HG02610 (cell line): ENCODE data around the gene UCP3.
"Not testable (repeated sequence)": the region's sequence is repeated elsewhere in the genome, so short reads cannot be mapped to it uniquely, and the experiment has no call there.

Source experiments
- ATAC-seq: cut with Tn5 transposase; IDR thresholded peaks from one replicate; pipeline ENCODE4 v1.9.1; 2021; ENCODE audit warnings: mild to moderate bottlenecking, moderate library complexity; ENCODE audit not compliant: unreplicated experiment

Gene UCP3

DNA sequence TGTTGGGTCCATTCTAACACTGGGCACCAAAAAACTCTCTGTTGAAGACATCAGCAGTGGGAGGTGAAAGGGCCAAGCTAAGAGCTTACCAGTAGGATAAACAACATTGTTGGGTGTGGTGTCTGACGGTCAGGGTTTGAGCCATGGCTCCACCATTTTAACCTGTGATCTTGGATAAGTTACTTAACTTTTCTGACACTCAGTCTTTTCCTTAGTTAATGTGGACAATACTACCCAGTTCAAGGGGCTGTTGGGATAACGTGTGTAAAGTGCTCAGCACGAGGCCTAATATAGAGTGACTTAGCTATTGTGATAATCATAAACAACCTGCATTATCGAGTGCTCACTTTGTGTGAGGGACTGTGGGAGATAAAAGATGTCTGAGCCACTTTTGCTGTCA, 6.1 kb downstream of the UCP3 start:
- no peak for ATAC-seq

DNA sequence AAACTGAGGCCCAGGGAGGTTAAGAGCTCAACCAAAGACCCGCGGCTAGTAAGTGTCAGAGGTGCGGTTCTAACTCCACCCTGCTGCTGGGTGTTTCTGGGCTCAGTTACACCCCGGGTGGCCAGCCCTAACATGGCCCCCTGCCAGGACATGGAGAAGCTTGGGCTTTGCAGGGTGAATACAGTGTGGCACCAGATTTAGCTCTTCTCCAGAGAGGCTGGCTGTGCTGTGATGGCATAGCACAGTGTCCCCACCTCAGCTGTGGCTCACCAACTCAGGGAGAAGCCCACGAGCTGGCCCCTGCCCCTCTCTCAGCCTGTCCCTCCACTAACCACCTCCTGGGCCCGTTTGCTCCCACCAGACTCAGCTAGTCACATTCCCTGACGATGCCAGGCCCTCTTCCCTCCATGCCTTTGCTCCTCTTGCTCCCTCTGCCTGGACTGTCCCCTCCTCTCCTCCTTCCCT, 7.0 kb downstream of the UCP3 start:
- ATAC-seq, result no peak

DNA sequence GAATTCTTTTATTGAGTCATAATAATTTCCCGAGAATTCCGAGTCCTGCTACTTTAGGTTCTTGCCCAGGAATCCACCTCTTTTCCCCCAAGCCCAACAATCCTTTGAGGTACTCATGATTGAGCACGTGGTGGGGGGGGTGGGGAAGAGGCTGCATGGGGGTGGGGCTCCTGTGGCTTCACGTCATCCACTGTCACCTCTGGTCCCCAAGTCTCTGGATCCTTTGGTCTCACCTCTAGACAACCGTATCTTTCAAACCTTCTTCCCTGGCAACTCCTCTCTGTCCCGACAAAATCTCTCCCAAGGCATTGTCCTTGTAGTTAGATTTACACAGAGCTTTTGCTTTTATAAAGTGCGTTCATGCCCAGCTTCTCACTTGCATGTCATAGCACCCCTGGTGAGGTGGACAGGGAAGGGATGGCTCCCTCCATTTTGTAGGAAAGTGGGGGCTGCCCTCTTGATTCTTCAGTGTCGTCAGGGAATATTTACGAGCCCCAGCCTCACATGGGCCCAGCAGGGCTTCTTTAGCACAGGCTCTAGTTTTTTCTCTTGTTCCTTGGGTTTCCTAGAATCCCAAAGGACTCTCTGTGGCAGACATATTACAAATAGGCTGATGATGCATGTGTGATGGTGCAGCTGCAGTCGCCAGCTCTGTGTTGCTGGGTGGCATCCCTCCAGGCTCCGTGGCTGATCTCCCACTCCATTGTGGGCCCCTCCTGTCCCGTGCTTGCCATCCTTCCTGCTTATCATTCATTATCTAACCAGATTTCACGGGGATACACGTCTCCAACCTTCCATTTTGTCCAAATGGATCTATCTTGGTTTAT, 8.4 kb downstream of the UCP3 start:
- ATAC-seq, result no peak

DNA sequence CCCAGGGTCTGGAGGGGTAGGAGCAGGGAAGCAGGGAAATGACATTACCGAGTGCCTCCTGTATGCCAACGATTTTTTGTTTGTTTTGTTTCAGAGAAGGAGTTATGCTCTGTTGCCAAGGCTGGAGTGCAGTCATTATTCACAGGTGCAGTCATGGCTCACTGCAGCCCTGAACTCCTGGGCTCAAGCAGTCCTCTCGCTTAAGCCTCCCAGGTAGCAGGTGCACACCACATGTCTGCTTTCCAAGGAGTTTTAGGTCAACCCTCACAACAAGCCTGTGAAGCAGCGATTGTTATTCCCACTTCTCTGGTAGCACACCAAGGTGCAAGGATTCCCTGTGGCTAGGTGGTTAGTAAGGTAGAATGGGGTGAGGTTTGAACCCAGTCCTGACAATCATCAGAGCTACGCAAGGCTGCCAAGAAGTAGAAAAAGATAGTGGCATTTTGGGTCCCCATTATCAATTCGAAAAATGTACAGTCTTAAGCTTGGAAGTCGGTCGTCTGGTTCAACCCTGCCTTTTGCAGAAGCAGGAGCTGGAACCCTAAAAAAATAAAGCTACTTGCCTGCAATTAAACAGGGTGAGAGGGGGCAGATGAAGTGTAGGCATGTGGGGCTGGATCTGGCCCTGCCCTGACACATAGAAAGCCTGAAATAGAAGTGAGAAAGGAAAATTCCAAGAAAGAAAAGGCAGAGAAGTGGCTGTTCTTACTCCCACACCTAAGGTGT, 9.1 kb downstream of the UCP3 start:
- no peak for ATAC-seq

DNA sequence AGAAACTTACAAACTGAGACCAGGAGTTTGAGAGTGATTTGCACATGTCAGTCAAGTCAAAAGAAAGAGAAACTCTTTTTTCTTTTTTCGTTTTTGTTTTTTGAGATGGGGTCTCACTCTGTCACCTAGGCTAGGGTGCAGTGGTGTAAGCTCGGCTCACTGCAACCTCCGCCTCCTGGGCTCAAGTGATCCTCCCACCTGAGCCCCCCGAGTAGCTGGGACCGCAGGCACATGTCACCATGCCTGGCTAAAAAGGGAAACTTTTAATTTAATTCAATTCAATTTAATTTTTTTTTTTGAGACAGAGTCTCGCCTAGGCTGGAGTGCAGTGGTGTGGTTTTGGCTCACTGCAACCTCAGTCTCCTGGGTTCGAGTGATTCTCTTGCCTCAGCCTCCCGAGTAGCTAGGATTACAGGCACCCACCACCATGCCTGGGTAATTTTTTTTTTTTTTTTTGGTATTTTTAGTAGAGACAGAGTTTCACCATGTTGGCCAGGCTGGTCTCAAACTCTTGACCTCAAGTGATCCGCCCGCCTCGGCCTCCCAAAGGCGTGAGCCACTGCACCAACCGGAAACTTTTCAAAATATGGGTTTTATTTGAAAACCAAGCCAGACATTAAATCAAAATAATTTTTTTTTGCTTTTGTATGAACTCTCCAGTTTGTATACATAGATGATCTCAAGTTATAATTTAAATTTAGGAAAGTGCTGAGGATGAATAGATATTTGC, 9.9 kb downstream of the UCP3 start:
- ATAC-seq, result no peak

DNA sequence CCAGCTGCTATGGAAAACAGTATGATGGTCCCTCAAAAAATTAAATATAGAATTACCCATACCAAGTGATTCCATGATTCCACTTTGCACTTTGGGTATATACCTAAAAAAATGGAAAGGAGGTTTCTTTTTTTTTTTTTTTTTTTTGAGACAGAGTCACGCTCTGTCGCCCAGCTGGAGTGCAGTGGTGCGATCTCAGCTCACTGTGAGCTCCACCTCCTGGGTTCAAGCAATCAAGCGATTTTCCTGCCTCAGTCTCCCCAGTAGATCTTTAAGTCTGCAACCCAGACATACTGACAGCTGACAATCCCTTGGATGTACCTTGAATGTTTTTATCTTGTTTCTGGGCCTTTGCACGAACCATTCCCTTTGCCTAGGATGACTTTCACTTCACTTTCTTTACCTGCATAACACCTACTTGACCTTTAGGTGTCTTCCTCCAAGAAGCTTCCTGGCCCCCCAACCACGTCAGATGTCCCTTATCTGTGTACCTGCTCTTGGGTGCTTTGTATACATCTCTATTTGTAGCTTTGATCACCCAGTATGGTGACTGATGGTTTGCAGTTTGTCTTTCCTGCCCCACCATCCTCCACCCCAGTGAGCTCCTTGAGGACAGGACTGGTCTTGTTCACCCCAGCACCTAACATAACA, 11.6 kb downstream of the UCP3 start:
- no peak for ATAC-seq

DNA sequence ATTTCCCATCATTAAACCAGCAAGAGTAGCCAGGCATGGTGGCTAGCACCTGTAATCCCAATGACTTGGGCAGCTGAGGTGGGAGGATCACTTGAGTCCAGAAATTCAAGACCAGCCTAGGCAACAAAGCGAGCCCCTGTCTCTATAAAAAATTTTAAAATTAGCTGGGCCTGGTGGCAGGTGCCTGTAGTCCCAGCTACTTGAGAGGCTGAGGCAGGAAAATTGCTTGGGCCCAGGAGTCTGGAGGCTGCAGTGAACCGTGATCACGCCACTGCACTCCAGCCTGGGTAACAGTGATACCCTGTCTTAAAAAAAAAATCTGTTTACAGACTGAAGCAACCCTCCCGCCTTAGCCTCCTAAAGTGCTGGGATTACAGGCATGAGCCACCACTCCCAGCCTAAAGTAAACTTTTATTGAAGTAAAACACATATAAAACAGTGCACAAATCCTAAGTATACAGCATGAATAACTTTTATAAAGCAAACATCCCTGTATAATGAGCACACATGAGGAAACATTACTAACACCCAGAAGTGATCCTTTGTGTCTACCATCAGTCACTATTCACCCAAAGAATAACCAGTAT, 12.6 kb downstream of the UCP3 start:
- ATAC-seq, result no peak

DNA sequence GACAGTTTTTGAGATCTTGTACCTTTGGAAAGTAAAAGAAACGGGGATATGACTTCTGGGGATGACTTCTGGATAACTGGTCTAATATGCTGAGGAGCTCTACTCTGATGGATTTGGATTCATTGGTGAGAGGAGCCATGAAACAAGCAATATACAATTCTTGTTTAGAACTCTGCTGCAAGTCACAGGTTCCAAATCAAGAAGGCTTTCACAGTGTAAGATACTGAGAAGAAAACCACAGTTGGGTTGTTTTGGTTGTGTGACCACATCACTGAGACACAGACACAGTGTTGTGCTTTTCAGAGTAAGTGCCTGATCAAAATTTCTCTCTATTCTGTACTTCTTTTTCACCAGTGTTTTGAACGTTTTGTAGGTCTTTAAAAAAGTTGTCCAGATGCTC, 13.2 kb downstream of the UCP3 start:
- ATAC-seq, result peak; percentile 28

DNA sequence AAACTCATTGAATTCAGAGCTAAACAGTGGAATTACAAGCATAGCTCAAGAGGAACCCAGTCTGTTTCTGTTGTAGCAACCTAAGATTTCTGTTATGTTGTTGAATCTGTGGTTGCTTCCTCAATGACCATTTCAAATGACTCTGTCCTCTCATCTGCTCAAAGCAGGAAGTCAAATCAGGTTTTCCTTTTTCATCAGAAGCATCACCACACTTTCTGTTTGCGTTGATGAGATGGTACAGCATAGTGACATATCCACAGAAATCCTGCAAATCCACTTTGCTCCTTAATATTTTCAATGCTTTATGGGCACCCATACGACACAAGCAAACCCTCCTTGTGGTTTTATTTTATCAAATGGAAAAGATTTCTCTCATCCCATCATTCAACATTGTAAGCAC, 13.6 kb downstream of the UCP3 start:
- peak; percentile 45 for ATAC-seq

DNA sequence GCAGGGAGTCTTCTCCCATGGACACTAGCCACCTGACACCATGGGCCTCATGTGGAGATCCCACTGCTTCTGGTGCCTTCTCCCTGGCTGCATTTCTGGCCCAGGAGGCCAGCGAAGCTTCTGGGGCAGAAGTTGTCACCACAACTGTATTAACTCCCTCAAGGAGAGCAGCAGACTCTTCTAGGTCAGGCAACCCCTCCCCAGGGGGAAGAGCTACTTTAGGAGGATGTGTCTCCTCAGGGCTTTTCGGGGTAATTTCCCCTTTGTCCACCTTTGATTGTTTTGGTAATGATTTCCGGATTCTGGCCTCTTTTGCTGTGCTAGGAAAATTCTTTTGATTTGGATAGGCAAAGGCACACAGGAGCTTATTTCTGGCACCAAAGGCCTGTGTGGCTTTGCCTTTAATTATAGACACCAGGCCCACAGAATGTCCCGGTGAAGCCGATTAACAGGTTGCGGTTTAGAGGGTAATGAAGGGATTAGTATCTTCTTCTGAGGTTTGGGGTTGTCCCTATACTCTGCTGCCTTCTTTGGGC, 17.3 kb downstream of the UCP3 start:
- peak; percentile 53 for ATAC-seq

DNA sequence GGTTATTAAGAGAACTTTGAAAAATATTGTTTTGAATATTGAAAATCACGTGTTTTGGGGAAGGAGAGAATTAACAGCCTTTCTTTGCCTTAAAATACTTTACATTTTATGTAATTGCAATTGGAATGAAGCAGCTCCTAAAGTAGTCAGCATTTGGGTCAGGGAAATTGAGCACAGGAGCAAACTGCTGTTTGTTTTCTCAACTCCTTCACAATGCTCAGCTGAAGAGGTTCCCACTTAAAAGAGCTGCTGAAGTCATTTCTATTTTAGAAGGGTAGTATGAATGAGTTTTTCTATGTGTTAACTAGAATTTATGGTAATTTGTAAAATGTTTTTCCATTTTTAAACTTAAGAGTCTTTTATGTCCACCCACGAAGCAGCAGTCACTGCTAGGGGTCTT, 18.2 kb downstream of the UCP3 start:
- no peak for ATAC-seq

DNA sequence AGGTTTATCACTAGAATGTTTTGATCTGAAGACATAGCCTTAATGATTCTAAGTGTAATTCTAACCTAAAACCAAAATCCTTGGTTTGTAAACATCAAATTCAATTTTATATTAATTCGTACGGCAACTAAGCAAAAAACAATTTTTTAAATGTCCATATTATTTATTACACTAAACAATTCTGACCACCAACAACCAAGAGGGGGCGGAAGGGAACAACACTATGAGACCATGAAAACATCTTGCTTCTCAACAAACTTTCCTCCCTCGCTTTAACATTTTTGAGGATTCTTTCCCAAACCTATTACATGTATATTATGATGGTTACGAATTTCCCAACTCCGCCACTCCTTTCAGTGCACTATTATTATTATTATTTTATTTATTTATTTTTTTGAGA, 19.7 kb downstream of the UCP3 start:
- ATAC-seq, result no peak

DNA sequence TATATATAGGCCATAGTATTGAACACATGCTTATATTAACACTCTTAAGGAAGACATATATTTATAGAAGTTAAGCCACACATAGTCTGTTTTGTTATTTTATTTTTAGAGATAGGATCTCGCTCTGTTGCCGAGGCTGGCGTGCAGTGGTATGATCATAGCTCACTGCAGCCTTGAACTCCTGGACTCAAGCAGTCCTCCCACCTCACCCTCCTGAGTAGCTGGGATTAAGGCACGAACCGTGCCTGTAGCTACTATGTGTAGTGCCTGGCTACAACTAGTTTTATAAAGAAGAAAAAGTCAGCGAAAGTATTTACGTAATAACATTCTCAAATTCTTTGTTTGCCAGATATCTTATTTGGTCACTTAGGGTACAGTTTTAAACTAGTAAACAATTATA, 20.7 kb downstream of the UCP3 start:
- no peak for ATAC-seq

DNA sequence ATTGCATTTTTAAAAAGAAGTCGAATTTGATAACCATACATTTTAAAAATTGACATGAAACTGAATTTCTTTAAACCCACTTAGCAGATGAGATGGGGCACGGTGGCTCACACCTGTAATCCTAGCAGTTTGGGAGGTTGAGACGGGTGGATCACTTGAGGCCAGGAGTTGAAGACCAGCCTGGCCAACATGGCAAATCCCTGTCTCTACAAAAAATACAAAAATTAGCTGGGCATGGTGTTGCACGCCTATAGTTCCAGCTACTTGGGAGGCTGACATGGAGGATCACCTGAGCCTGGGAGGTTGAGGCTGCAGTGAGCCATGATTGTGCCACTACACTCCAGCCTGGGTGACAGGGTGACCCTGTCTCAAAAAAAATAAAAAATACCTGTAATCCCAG, 23.2 kb downstream of the UCP3 start:
- ATAC-seq, result not testable (repeated sequence)

DNA sequence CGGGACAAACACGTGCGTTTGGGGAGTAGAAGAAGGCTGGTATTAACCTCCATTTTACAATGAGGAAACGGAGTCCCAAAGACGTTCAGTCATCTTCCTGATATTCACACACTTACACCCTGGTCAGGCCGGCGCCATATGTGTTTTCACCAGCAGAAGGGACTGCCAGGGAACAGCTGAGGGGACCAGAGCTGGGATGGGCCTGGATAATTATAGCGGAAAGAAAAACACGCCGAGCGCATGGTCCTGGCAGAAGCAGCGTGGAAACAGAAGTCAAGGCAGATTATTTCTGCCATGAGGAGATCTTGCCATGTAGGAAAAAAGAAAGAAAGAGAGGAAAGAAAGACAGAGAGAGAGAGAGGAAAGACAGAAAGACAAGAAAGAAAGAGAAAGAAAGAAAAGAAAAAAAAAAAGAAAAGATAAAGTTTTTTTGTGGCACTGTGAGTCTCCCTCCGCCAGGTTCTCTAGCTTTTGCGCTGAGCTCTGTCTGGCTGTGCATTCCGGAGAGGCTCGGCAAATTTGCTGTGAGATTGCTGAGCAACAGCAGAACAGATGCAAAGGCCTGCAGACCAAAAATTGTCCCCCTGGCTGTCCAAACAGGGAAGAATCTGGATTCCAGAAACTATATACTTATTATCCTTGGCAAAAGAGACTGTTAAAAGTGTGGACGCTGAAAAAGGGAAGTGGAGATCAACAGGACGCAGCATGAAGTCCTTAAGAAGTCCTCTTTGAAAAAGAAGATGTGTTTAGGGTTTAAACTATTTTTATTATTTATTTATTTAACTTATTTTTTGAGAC, 24.9 kb downstream of the UCP3 start:
- no peak for ATAC-seq

DNA sequence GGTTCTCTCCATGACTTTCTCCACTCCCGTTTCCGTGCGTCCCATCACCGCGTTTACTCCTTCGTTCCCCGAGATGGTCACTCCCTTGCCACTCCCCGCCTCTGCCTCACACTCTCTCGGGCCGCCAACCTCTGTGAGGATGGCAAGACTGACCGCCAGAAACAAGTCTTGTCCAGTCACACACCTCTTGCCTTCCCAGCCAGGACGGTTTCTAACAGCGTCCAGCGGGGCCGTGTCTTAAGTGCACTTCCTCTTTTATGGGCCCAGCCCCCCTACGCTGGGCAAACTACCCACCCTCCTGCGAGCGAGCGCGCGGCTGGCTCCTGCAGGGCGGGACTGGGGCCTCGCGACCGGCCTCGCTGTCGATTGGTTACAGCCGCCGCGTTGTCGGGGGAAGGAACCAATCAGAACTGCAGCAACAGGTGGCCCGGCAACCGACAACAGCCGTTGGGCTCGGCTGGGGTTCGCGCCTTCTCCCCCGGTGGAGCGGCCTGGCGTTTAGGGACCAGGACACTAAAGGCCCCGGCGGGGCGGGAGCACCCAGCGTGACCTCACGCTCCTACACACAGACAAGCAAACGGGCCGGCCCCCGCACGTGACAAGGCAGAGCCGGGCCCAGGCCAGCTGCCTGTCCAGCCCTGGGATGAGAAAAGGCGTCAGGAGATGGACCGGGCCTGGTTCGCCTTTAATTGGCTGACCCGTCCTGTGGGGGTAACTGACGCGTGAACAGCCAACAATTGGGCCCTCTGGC, 25.7 kb downstream of the UCP3 start:
- peak; percentile 72 for ATAC-seq

DNA sequence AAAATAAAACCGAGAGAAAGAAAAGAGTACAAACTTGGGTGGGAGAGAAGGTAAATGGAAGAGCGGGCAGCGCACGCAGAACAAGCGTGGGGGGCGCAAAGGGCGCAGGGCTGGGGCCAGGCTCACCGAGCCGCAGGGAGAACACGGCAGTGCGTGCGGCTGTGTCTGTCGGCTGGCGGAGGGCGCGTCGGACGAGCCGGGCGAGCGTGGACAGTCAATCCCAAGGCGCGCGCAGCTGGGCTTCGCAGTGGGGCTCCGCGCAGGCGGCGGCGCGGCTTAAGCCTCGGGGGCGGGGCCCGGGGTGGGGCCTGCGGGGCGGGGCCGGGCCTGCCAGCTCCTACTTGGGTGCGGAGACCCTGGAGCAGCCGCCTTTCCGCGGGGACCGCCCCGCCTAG, 26.3 kb downstream of the UCP3 start, which contains the start of gene UCP2:
TSS of gene UCP2 (minus strand) at position 249 of the 395 bp plus-strand sequence. CDS start 4,465 bp downstream, outside the sequence.
- peak; percentile 40 for ATAC-seq

DNA sequence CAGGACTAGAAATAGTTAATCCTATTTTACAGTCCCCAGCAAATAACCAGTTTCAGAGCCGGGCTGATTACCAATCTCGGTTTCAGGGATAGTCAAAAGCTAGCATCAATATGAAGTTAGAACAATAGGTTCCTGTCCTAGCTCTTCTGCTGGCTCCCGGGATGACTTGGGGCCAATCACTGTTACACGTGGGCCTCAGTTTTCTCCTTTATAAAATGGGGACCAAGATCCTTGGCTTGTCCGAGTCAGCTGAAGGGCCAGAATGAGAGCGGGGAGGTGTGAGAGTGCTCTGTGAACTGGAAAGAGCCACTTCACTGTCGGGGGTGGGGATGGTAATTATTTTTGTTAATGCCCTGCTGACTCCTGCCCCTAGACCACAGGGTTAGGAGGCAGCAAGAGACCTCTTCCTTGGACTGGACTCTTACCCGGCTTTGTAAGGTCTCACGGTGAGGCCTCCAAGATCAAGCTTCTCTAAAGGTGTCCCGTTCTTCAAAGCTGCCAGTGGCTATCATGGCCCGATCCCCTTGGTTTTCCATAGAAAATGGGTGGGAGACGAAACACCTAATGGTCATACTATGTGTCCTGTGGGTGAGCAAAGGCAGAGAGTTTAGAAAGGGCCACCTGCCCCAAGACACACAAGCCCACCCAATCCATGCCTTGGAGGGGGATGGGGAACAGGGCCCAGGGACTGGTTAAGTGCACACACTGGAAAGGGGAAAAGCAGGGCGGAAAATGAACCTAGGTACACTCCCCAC, 27.7 kb downstream of the UCP3 start:
- no peak for ATAC-seq
